Vagina (tissue), 2 donors: ENCODE data around the gene MAPKBP1. TPM values are rescaled to one million over a fixed set of nuclear protein-coding genes. Genes with fewer than 3 reads are reported as not detected.

Source experiments
- DNase-seq, 2 donors: peaks; one replicate each; pipeline ENCODE4 v3.0.0-alpha.2; 2017; ENCODE audit errors: extremely low spot score in 2 of 2
- H3K27ac ChIP-seq: fragments of 200-600 bp; sonication (generic); one replicate; pipeline ENCODE4 v1.5.1; 2019
- H3K27me3 ChIP-seq: fragments of 200-600 bp; sonication (generic); one replicate; pipeline ENCODE4 v1.5.1; 2019
- H3K36me3 ChIP-seq, 2 donors: fragments of 200-600 bp; sonication (generic); one replicate each; pipeline ENCODE4 v1.5.1; 2017 to 2019
- H3K4me1 ChIP-seq: fragments of 200-600 bp; sonication (generic); one replicate; pipeline ENCODE4 v1.5.1; 2019
- H3K4me3 ChIP-seq, 2 donors: fragments of 200-600 bp; sonication (generic); 1 replicate in 1 of 2; 2 replicates in 1 of 2; pipeline ENCODE4 v1.5.1; 2016 to 2019
- H3K9me3 ChIP-seq: fragments of 200-600 bp; sonication (generic); one replicate; pipeline ENCODE4 v1.5.1; 2019
- CTCF ChIP-seq, 3 experiments: fragments of 450-650 bp in 2 of 3; fragments of 200-600 bp in 1 of 3; sonication (generic) in 1 of 3; IDR thresholded peaks; one replicate each; pipeline ENCODE4 v1.5.1; 2017 to 2019; ENCODE audit warnings: antibody characterized with exemption in 3 of 3, mild to moderate bottlenecking in 2 of 3, moderate library complexity in 2 of 3
- POLR2A ChIP-seq, 2 donors: fragments of 450-650 bp; IDR thresholded peaks; one replicate each; pipeline ENCODE4 v1.6.1; 2017; ENCODE audit warnings: antibody characterized with exemption in 2 of 2, mild to moderate bottlenecking in 2 of 2, moderate library complexity in 2 of 2
- POLR2AphosphoS5 ChIP-seq, 2 donors: sonication (generic); formaldehyde crosslinking; IDR thresholded peaks; one replicate each; pipeline ENCODE4 v1.9.0; 2017; ENCODE audit warnings: antibody characterized with exemption in 2 of 2, mild to moderate bottlenecking in 2 of 2, low read depth in 1 of 2; ENCODE audit not compliant: insufficient read depth in 1 of 2
- intact Hi-C: fragments of 100-400 bp; cut with DNase I; formaldehyde crosslinking; loops from one replicate; pipeline ENCODE4 v1.15.1; 2023
- total RNA-seq: library from RNA; depleted of rRNA; stranded (reverse); fragments of >200 nt; gene quantifications from one replicate; pipeline ENCODE4 v1.2.3, GENCODE V29; 2016

Gene MAPKBP1
- total RNA-seq, 1 donor from 2014 or later: 35.8 TPM

DNA sequence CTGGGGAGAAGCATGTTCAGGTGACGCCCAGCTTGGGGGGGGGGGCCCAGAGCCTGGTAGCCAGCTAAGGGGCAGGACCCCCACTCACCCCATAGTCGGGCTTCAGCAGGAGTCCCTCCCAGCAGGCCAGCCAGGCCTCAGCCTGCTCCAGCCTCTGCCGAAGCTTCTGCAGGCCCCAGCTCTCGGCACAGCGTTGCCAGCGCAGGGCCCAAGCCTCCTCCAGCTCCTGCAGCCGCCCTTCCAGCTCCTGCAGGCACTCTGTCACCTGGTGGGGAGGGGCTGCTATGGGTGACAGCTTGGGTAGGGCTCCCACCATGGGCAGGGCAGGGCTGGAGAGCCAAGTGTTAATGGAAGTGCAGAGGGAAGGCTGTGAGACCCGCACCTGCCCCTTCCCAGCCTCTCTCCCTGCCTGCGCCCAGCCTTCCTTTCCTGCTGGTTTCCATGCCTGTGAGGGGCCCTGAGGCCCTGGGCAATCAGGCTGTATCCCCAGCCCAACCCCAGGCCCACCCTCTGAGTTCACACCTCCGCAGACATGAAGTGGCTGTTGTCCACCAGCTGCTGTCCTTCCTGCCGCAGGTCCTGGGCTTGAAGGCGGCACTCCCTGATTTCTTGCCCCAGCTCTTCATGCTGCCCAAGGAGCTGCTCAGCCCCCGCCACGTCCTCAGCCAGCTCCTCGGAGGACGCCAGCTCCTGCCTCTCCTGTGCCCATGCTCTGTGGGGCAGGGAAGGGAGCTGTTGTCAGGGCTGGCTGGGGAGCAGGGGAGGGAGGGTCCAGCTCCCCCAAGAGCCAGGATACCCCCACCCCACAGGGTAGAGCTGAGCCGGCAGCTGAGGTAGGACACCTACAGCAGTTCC is 78.7 kb downstream of the MAPKBP1 start:
- intact Hi-C loops: no loop called here
- H3K27me3 ChIP-seq: no peaks in the 10 kb centered on the region

DNA sequence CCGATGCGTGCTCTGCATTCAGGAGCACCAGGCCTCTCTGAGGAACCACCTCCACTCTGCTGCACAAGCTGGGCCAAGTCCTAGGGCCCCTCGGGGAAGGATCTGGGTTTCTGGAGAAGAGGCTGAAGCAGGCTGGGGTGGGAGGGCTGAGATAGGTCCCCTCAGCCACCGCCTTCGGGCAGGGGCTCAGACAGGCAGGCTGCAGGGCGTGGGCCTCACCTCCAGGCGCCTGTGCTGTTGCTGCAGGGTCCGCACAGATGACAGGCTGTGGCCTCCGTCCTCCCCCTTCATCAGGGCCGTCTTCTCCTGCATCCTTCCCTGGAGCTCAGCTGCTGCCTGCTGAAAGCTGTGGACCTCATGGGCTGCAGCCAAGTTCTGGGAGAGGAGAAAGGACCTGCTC is 79.5 kb downstream of the MAPKBP1 start:
- no peak for DNase-seq
- intact Hi-C loops: no loop called here
- Histone ChIP-seq H3K4me3 (no peak overlapping the region), H3K4me1 (peaks cover 17% of the 10 kb centered on the region), H3K27ac (no peak overlapping the region), H3K27me3 (no peaks in the 10 kb centered on the region), H3K36me3 (no peaks in the 10 kb centered on the region), H3K9me3 (no peaks in the 10 kb centered on the region)
- TF ChIP-seq POLR2A (IDR thresholded peaks at IDR 0.05) (no peak), POLR2AphosphoS5 (IDR thresholded peaks at IDR 0.05; ENCODE audit: insufficient read depth in 1 of 2, low read depth in 1 of 2) (no peak), CTCF (IDR thresholded peaks at IDR 0.05) (no peak)

More for the DNA sequence above, 78.7 kb downstream of the MAPKBP1 start:
- no peak for DNase-seq
- Histone ChIP-seq H3K27ac (no peak overlapping the region), H3K4me1 (peaks cover 17% of the 10 kb centered on the region), H3K4me3 (no peak overlapping the region), H3K36me3 (peaks cover 0 to 3% of the 10 kb centered on the region in 2 donors), H3K9me3 (no peaks in the 10 kb centered on the region)
- TF ChIP-seq CTCF (IDR thresholded peaks at IDR 0.05) (no peak), POLR2AphosphoS5 (IDR thresholded peaks at IDR 0.05; ENCODE audit: insufficient read depth in 1 of 2, low read depth in 1 of 2) (no peak)

DNA sequence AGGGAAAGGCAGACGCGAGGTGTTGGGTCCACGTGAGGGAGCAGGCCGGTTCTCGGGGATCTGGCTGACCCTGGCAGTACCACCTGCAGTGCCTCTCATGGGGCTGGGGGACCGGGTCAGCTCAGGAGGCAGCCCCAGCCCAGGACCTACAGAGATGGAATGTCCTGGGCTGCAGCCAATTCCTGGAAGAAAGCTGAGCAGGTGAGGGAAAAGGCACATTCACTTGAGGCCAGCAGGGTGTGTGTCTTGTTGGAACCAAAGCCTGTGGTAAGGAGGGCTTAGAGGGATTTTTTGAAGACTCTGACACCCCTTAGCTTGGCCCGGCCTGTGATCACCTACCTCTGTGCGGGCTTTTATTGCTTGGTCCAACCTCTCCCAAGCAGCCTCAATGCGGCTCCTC is 80.2 kb downstream of the MAPKBP1 start:
- Histone ChIP-seq H3K27me3 (no peaks in the 10 kb centered on the region), H3K27ac (no peak overlapping the region), H3K36me3 (no peaks in the 10 kb centered on the region), H3K4me3 (no peak overlapping the region), H3K9me3 (no peaks in the 10 kb centered on the region), H3K4me1 (peaks cover 14% of the 10 kb centered on the region)
- intact Hi-C loops: no loop called here
- no peak for DNase-seq
- TF ChIP-seq CTCF (IDR thresholded peaks at IDR 0.05): no peak
- no peak for TF ChIP-seq POLR2AphosphoS5 (IDR thresholded peaks at IDR 0.05; ENCODE audit: insufficient read depth in 1 of 2, low read depth in 1 of 2)
- TF ChIP-seq POLR2A (IDR thresholded peaks at IDR 0.05): no peak

DNA sequence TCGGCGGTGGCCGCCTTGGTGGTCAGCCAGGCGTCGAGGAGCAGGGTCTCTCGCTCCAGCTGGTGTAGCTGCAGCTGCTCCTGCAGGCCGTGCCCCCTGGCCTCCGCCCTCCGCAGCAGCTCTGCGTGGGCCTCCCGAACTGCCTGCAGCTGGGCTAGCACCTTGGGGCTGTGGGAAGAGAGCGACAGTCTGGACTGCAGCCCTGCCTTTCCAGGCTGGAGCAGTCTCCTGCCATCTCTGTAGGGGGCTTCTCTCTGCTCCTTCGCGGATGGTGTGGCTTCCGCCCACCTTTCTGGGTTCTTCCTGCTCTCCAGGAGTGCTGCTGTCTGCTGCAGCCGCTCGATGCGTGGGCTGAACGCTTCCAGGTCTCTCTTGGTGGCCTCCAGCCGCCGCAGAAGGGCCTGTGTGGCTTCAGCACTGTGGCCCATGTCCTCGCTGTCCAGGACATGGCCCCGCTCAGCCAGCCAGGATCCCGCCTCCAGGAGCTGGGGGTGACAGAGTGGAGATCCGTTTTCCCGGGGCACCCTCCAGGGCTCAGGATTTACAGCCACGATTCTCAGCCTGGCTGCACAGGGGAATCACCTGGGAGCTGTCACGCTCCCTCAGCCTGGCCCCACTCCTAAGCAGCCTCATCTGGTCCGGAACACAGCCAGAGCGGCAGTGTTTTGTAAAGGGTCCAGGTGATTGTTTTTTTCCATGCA is 81.1 kb downstream of the MAPKBP1 start:
- TF ChIP-seq POLR2AphosphoS5 (IDR thresholded peaks at IDR 0.05; ENCODE audit: insufficient read depth in 1 of 2, low read depth in 1 of 2) (no peak), CTCF (IDR thresholded peaks at IDR 0.05) (no peak)
- Histone ChIP-seq H3K9me3 (no peaks in the 10 kb centered on the region), H3K4me3 (no peak overlapping the region), H3K27ac (no peak overlapping the region), H3K27me3 (no peaks in the 10 kb centered on the region), H3K4me1 (peaks cover 8% of the 10 kb centered on the region), H3K36me3 (no peaks in the 10 kb centered on the region)
- DNase-seq: no peak
- intact Hi-C loops: no loop called here

GRCh38 chr15:41856262-41856661 is 82.0 kb downstream of the MAPKBP1 start:
- Histone ChIP-seq H3K27me3 (no peaks in the 10 kb centered on the region), H3K9me3 (no peaks in the 10 kb centered on the region), H3K27ac (no peak overlapping the region), H3K36me3 (no peaks in the 10 kb centered on the region), H3K4me3 (no peak overlapping the region), H3K4me1 (no peaks in the 10 kb centered on the region)
- no peak for DNase-seq
- intact Hi-C loops: no loop called here
- no peak for TF ChIP-seq POLR2A (IDR thresholded peaks at IDR 0.05)
- no peak for TF ChIP-seq POLR2AphosphoS5 (IDR thresholded peaks at IDR 0.05; ENCODE audit: insufficient read depth in 1 of 2, low read depth in 1 of 2)
- TF ChIP-seq CTCF (IDR thresholded peaks at IDR 0.05): no peak
